Body of pancreas (tissue), 4 donors: ENCODE measurements around the gene TOM1L2.

Experiments used
- CTCF ChIP-seq, 7 experiments: fragments of 450-650 bp in 4 of 7; fragments of 200-600 bp in 3 of 7; sonication (generic) in 3 of 7; IDR thresholded peaks; one replicate each; pipeline ENCODE4 v1.5.1; 2016 to 2019; ENCODE audit warnings: antibody characterized with exemption in 7 of 7
- POLR2A ChIP-seq, 3 donors: fragments of 450-650 bp; IDR thresholded peaks; one replicate each; pipeline ENCODE4 v1.6.1; 2016; ENCODE audit warnings: antibody characterized with exemption in 3 of 3, mild to moderate bottlenecking in 2 of 3

- TF ChIP-seq CTCF (IDR thresholded peaks at IDR 0.05) (no peak), POLR2A (IDR thresholded peaks at IDR 0.05) (no peak)
These were observed 135.3 kb downstream of the TOM1L2 start, which contains the start of gene SREBF1 for GRCh38 chr17:17836818-17837379.
